Activated T-cell treated with anti-CD3 and anti-CD28 coated beads for 24 hours (primary cell): ENCODE measurements around the gene IL22RA2.

Experiments
- DNase-seq: peaks from one replicate; pipeline ENCODE4 v3.0.0-alpha.2; 2020; ENCODE audit warnings: low read depth

Gene IL22RA2

GRCh38 chr6:137197684-137198645 is 24.5 kb upstream of the IL22RA2 start:
- no peak for DNase-seq

DNA sequence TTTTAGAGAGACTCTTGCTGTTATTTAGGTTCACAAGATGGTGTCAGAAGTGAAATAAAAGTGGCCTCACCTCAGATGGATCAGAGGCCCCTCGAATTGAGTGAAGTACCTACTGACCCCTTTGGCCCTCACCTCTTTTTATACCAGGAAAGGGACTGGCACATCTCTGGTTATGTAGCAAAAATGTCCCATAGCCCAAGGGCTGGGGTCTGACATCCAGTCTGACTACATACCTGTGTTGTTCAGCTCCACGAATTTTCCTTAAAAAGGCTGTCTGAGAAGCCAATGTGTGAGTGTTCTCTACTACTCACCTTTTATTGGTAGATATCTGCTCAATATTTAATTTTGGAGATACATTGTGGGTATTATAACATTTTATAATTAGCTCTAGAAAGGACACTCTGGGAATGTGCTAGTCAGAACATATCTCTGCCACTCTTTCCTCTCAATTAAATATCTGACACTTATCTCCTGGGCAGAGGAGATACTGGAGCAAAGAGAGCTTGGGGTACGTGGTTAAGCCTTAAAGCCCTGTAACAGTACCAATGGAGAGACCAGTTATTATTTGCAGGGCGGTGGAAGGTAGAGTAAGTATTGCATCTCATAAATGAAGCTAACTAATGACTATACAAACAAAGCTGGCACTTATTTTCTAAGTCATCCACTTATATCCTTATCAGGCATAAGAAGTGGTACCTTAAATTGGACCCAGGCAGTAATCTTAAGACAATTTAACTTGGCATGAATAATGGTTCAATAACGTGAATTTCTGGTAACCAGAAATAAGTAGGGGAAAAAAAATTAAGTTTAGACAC is 20.0 kb upstream of the IL22RA2 start:
- no peak for DNase-seq

DNA sequence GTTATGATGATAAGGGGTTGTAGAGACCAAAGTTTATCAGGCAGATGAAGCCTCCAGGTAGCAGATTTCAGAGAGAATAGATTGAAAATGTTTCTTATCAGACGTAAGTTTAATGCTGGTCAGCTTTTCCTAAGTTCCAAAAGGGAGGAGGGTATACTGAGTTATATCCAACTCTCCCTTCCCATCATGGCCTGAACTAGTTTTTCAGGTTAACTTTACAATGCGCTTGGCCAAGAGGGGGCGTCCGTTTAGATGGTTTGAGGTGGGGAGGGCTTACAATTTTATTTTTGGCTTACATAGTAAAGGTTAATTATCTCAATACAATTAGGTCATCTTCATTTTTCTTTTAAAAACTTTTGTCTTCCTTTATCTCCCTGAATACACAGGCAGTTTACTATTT is 19.4 kb upstream of the IL22RA2 start:
- DNase-seq = no peak

- no peak for DNase-seq
Measured at GRCh38 chr6:137191670-137192069, 18.2 kb upstream of the IL22RA2 start.

GRCh38 chr6:137191236-137191635 is 17.8 kb upstream of the IL22RA2 start:
- no peak for DNase-seq

GRCh38 chr6:137190583-137191094 is 17.2 kb upstream of the IL22RA2 start:
- DNase-seq = no peak

GRCh38 chr6:137188855-137189254 is 15.4 kb upstream of the IL22RA2 start:
- DNase-seq = no peak

DNA sequence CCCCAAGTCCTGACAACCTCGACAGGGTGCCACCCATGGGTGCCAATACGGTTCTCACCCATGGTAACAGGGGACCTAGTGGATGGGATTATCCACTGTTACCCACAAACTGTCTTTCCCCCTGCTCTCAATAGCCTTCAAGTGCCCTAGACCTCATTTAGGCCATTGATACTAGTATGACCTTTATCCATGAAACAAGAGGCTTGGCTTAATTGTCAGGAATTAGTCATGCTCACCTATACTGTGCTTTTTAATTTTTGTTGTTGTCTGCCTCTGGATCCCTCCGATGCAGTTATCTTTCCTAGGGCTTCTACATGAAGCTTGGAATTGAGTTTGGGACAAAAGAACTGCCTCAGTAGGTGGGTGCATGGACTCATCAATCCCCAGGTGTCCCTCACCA is 11.8 kb upstream of the IL22RA2 start:
- DNase-seq = no peak

DNA sequence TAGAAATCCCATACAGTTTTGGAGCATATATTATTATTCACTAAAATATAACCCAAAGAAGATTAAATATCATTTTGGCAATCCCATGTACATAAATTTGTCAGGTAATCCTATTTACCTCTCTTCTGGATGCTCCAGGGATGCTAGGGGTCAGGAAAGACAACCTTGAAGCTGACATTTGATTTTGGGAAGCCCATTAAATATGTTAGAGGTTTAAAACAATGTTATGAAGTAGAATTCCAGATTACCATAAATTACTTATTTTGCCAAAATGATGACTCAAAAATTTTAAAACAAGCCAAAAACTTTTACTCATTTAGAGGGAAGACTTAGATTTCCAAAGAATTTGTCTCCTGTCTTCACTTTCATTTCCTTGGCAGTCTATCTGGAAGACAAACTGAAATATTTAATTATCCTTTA is 9.2 kb upstream of the IL22RA2 start:
- no peak for DNase-seq

DNA sequence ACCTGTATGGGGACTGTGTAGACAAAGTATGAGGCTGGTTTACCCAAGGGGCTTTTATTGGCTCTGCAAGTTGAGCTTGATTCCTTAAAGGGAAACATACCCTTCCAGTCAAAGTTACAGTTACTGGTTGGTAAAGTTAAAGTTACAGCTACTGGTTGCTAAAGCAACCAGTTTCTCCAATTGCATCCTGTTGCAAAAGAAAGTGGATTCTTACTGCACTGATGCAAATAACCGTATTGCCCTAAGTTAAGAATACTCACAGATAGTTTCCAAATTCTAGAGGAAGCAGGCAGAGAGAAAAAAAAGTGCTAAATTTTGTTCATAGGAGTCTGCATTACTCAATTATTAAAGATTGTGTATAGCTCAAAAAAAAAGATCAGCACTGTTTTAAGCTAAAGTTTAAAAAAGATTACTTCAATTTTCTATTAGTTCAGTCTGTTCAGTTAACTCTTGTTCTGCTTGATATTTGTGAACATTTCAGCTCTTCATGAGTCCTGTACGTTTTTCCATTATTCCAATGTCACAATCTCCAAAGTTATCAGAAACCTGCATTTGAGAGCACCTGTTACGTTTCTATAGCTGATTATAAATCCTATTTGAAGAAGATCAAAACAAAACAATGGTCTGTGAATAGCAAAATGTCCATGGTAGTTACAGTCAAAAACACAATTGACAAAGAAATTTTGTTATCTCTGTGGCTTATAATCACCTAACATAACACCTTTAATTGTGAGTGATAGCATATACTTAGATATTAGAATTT is 8.6 kb upstream of the IL22RA2 start:
- no peak for DNase-seq

- no peak for DNase-seq
Measured at GRCh38 chr6:137177611-137178010, 4.2 kb upstream of the IL22RA2 start.

GRCh38 chr6:137176729-137177128 is 3.3 kb upstream of the IL22RA2 start:
- no peak for DNase-seq

DNA sequence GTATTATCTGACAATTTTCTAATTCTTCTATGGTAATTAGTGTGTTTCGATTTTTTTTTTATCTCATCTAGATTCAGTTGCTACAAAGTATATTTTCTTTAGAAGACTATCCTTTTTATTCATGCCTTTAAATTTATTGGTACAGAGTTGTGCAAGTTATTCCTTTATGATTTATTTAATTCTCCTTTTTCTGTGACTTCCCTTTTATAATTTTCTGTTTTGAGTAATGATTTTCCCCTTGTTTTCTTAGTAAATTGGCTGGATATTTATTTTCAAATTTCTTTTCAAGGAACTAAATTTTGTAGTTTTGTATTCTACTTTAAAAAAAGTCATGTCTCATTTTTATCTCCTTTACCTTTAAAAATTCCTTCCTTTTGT is 2.4 kb upstream of the IL22RA2 start:
- no peak for DNase-seq

- DNase-seq = no peak
Measured at GRCh38 chr6:137175157-137175867, 1.9 kb upstream of the IL22RA2 start.

- no peak for DNase-seq
Measured at GRCh38 chr6:137172734-137173431, 561 bp downstream of the IL22RA2 start.

GRCh38 chr6:137171824-137172733 is 1.4 kb downstream of the IL22RA2 start:
- no peak for DNase-seq

DNA sequence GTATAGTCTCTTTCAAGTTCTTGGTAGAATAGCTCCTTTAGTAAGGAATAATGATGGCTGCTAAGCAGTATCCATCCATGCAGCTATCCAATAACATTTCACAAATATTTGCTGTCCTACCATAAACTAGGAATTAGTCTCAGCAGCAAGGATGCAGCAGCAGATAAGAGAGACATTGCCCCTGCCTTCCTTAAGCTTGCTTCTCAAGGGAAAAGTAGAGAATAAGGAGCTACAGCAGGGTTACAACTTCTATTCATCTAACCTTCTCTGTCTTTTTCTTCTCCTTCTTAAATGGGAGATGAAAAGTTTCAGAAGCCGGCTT is 2.4 kb downstream of the IL22RA2 start:
- no peak for DNase-seq

- no peak for DNase-seq
Measured at GRCh38 chr6:137170266-137171052, 3.0 kb downstream of the IL22RA2 start.
